Measurements from ENCODE around the gene TBXT. TPM values are rescaled to one million over a fixed set of nuclear protein-coding genes. Genes with fewer than 3 reads are reported as not detected.

TBXT gene, protein sequence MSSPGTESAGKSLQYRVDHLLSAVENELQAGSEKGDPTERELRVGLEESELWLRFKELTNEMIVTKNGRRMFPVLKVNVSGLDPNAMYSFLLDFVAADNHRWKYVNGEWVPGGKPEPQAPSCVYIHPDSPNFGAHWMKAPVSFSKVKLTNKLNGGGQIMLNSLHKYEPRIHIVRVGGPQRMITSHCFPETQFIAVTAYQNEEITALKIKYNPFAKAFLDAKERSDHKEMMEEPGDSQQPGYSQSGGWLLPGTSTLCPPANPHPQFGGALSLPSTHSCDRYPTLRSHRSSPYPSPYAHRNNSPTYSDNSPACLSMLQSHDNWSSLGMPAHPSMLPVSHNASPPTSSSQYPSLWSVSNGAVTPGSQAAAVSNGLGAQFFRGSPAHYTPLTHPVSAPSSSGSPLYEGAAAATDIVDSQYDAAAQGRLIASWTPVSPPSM
- not detected in 2 replicates for total RNA-seq

DNA sequence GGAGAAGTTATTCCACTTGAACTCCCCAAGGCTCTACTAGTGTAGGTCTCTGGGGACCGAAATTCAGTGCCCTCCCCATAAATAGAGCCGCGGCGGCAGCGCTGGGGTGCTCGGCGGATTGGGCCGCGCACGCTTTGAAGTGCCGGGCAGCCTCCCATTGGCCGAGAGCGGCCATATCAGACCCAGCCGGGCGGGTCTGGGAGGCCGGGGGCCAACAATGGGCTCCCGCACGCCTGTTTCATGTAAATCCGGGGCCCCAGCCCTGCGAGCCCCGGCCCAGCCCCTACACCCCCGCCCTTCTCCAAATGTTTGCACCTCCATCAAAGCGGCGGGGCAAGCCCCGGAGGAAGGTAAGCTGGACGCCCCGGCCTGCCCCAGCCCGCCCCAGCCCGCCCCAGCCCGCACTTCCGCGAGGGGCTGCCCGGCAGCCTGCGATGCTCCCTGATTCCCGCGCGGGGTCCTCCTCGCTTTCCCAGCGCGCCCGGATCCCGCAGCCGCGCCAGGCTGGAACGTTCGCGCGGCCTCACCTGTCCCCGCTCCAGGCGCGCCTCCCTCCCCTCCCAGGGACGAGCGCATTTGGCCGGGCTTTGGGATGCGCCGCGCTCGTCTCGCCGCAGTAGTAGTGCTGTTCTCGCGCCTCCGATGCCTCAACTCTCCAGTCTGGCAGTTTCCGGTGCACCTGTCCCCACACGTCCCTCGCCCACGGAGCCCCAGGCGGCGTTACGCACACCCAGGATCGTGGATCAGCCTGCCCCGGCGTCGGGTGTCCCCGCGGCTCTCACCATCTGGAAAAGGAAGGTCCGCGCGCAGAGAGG, at the start of gene TBXT:
TSS of gene TBXT (minus strand) at position 51 of the 815 bp plus-strand sequence. CDS start 260 bp downstream, outside the sequence.

Other genes with a start within 250 kb of the TBXT start
- gene PRR18, start 140.5 kb upstream of the TBXT start, total RNA-seq: not detected in 2 replicates
- gene SFT2D1, start 174.7 kb upstream of the TBXT start, total RNA-seq: 24.0 and 29.4 TPM in 2 replicates
- 15.4 and 21.5 TPM in 2 replicates for gene MPC1, start 215.1 kb upstream of the TBXT start, total RNA-seq

Measured in endothelial cell of coronary artery (primary cell).